Measurements from ENCODE around the gene FGFR3.

GRCh38 chr4:1760521-1761071, 32.5 kb upstream of the FGFR3 start:
- TF ChIP-seq, protein P1, sequence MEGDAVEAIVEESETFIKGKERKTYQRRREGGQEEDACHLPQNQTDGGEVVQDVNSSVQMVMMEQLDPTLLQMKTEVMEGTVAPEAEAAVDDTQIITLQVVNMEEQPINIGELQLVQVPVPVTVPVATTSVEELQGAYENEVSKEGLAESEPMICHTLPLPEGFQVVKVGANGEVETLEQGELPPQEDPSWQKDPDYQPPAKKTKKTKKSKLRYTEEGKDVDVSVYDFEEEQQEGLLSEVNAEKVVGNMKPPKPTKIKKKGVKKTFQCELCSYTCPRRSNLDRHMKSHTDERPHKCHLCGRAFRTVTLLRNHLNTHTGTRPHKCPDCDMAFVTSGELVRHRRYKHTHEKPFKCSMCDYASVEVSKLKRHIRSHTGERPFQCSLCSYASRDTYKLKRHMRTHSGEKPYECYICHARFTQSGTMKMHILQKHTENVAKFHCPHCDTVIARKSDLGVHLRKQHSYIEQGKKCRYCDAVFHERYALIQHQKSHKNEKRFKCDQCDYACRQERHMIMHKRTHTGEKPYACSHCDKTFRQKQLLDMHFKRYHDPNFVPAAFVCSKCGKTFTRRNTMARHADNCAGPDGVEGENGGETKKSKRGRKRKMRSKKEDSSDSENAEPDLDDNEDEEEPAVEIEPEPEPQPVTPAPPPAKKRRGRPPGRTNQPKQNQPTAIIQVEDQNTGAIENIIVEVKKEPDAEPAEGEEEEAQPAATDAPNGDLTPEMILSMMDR (IDR thresholded peaks at IDR 0.05; ENCODE audit: control extremely low read depth in 1 of 3, insufficient read depth in 1 of 3, low read depth in 1 of 3, low read length in 3 of 3) = no peak
- TF ChIP-seq SIN3A (conservative IDR thresholded peaks at IDR 0.05 in 1 of 2, IDR thresholded peaks at IDR 0.05 in 1 of 2; ENCODE audit: low read depth in 1 of 2, low read length in 2 of 2) = no peak
- TF ChIP-seq BRCA1 (IDR thresholded peaks at IDR 0.05; ENCODE audit: low read depth, low read length) = no peak
- TF ChIP-seq ZNF274 (IDR thresholded peaks at IDR 0.05; ENCODE audit: borderline replicate concordance, extremely low read depth, low read length) = no peak
- TF ChIP-seq POLR2AphosphoS5 (IDR thresholded peaks at IDR 0.05; ENCODE audit: low read depth, low read length) = no peak
- no peak for TF ChIP-seq EZH2 (IDR thresholded peaks at IDR 0.05; ENCODE audit: low read depth, low read length, severe bottlenecking)
- TF ChIP-seq JUND (IDR thresholded peaks at IDR 0.05; ENCODE audit: low read length) = no peak
- TF ChIP-seq YY1 (IDR thresholded peaks at IDR 0.05; ENCODE audit: low read depth, low read length) = no peak
- TF ChIP-seq SP1 (IDR thresholded peaks at IDR 0.05; ENCODE audit: low read depth, low read length) = no peak
- TF ChIP-seq POLR2A (IDR thresholded peaks at IDR 0.05; ENCODE audit: control extremely low read depth in 1 of 2, low read depth in 2 of 2, low read length in 2 of 2) = no peak

All from H1 (cell line).